Mammary epithelial cell (primary cell): ENCODE results near the gene CTTNBP2NL.

Experiments used
- CTCF ChIP-seq, 2 donors: IDR thresholded peaks in 1 of 2; conservative IDR thresholded peaks in 1 of 2; 2 replicates each; pipeline ENCODE4 v1.5.1; 2011 to 2012; ENCODE audit warnings: inconsistent platforms in 2 of 2, low read length in 2 of 2, mild to moderate bottlenecking in 2 of 2, control low read depth in 1 of 2, low read depth in 1 of 2; ENCODE audit not compliant: insufficient read depth in 1 of 2; ENCODE audit errors: extremely low read depth in 1 of 2
- EZH2 ChIP-seq: IDR thresholded peaks from 2 replicates; pipeline ENCODE4 v1.6.1; 2012; ENCODE audit warnings: low read length, inconsistent platforms, borderline replicate concordance

- TF ChIP-seq CTCF (conservative IDR thresholded peaks at IDR 0.05 in 1 of 2, IDR thresholded peaks at IDR 0.05 in 1 of 2; ENCODE audit: extremely low read depth in 1 of 2, insufficient read depth in 1 of 2, low read depth in 1 of 2, low read length in 2 of 2) (no peak), EZH2 (no peak)
Measured at GRCh38 chr1:112371775-112372174, 24.2 kb upstream of the CTTNBP2NL start.
